GM23338 (cell line): ENCODE results near the gene LEFTY1. TPM values are rescaled to one million over a fixed set of nuclear protein-coding genes. Genes with fewer than 3 reads are reported as not detected.

Experiments
- ATAC-seq: fragments of 200-7000 bp; cut with Tn5 transposase; 3 replicates; pipeline ENCODE4 v1.9.1; 2020
- DNase-seq: peaks from one replicate; pipeline ENCODE4 v3.0.0-alpha.2; 2015; ENCODE audit warnings: low spot score
- H2AFZ ChIP-seq: fragments of 200-600 bp; sonication (generic); 2 replicates; pipeline ENCODE4 v1.8.0; 2016; ENCODE audit warnings: antibody characterized with exemption, mild to moderate bottlenecking, moderate library complexity
- H3F3A ChIP-seq: fragments of 200-600 bp; sonication (generic); replicated peaks from 2 replicates; pipeline ENCODE4 v1.8.0; 2017; ENCODE audit warnings: antibody characterized with exemption, mixed run types, low read depth
- H3K27ac ChIP-seq: fragments of 200-600 bp; sonication (generic); 2 replicates; pipeline ENCODE4 v1.6.1; 2016; ENCODE audit warnings: low read depth
- H3K27me3 ChIP-seq: fragments of 200-600 bp; sonication (generic); 2 replicates; pipeline ENCODE4 v1.8.0; 2016; ENCODE audit warnings: mild to moderate bottlenecking, mixed run types, moderate library complexity; ENCODE audit not compliant: insufficient read depth
- H3K36me3 ChIP-seq: fragments of 200-600 bp; sonication (generic); 2 replicates; pipeline ENCODE4 v1.8.0; 2016; ENCODE audit warnings: mild to moderate bottlenecking; ENCODE audit not compliant: insufficient read depth
- H3K4me1 ChIP-seq: fragments of 200-600 bp; sonication (generic); 2 replicates; pipeline ENCODE4 v1.8.0; 2016; ENCODE audit warnings: mild to moderate bottlenecking, moderate library complexity; ENCODE audit not compliant: insufficient read depth
- H3K4me2 ChIP-seq: fragments of 200-600 bp; sonication (generic); 2 replicates; pipeline ENCODE4 v1.7.1; 2017; ENCODE audit warnings: mixed run types
- H3K4me3 ChIP-seq: fragments of 200-600 bp; sonication (generic); 2 replicates; pipeline ENCODE4 v1.6.1; 2016; ENCODE audit warnings: mixed run types
- H3K79me2 ChIP-seq: fragments of 200-600 bp; sonication (generic); replicated peaks from 2 replicates; pipeline ENCODE4 v1.8.0; 2017; ENCODE audit warnings: mild to moderate bottlenecking; ENCODE audit not compliant: insufficient read depth
- H3K9me2 ChIP-seq: fragments of 200-600 bp; sonication (generic); 2 replicates; pipeline ENCODE4 v1.8.0; 2017; ENCODE audit not compliant: insufficient read depth
- H4K20me1 ChIP-seq: fragments of 200-600 bp; sonication (generic); replicated peaks from 2 replicates; pipeline ENCODE4 v1.8.0; 2017; ENCODE audit warnings: mild to moderate bottlenecking; ENCODE audit not compliant: insufficient read depth
- H3K27ac Mint-ChIP-seq: 2 replicates; pipeline ENCODE4 v1.8.0; 2020; ENCODE audit warnings: inconsistent platforms, mild to moderate bottlenecking, moderate library complexity, mixed read lengths
- H3K27me3 Mint-ChIP-seq: 3 replicates; pipeline ENCODE4 v1.8.0; 2022; ENCODE audit warnings: low read depth, mild to moderate bottlenecking, moderate library complexity, mixed read lengths, inconsistent platforms; ENCODE audit not compliant: insufficient read depth, poor library complexity
- H3K36me3 Mint-ChIP-seq: 3 replicates; pipeline ENCODE4 v1.8.0; 2021; ENCODE audit warnings: low read depth, mild to moderate bottlenecking, inconsistent platforms, moderate library complexity, mixed read lengths
- H3K4me1 Mint-ChIP-seq: 3 replicates; pipeline ENCODE4 v1.8.0; 2020; ENCODE audit warnings: mild to moderate bottlenecking, inconsistent platforms, mixed read lengths
- H3K4me3 Mint-ChIP-seq: 3 replicates; pipeline ENCODE4 v1.8.0; 2021; ENCODE audit warnings: moderate library complexity, mild to moderate bottlenecking, inconsistent platforms, mixed read lengths
- H3K9me3 Mint-ChIP-seq: 3 replicates; pipeline ENCODE4 v1.8.0; 2020; ENCODE audit warnings: moderate library complexity, mild to moderate bottlenecking, inconsistent platforms, mixed read lengths
- NANOG ChIP-seq: IDR thresholded peaks from 2 replicates; pipeline ENCODE4 v1.6.1; 2016; ENCODE audit warnings: antibody characterized with exemption, borderline replicate concordance
- POLR2AphosphoS5 ChIP-seq: IDR thresholded peaks from 2 replicates; pipeline ENCODE4 v1.6.1; 2016; ENCODE audit warnings: antibody characterized with exemption, low read depth
- STAT1 ChIP-seq: IDR thresholded peaks from one replicate; pipeline ENCODE4 v1.6.1; 2016; ENCODE audit warnings: antibody characterized with exemption; ENCODE audit not compliant: unreplicated experiment
- ZNF114 ChIP-seq: fragments of 250-450 bp; sonication (Bioruptor Pico); IDR thresholded peaks from 2 replicates; pipeline ENCODE4 v1.5.0; 2020; ENCODE audit warnings: mild to moderate bottlenecking, moderate library complexity
- ZNF331 ChIP-seq: fragments of 250-450 bp; sonication (Bioruptor Pico); IDR thresholded peaks from 2 replicates; pipeline ENCODE4 v1.5.0; 2020; ENCODE audit warnings: low read depth, mild to moderate bottlenecking, moderate library complexity
- ZNF462 ChIP-seq: fragments of 250-450 bp; sonication (Bioruptor Pico); IDR thresholded peaks from 2 replicates; pipeline ENCODE4 v1.5.0; 2020; ENCODE audit warnings: mild to moderate bottlenecking, moderate library complexity
- polyA plus RNA-seq: library from polyadenylated mRNA; unstranded; fragments of >200 nt; fragmentation: Nextera tagmentation; extraction: Ambion mirVana; gene quantifications from 2 replicates; pipeline ENCODE4 v1.2.1, GENCODE V29; 2016
- total RNA-seq: library from RNA; depleted of rRNA; stranded (reverse); fragments of >200 nt; shearing (Covaris generic); gene quantifications from 2 replicates; pipeline ENCODE4 v1.2.3, GENCODE V29; 2014
- TF ChIP-seq, protein P1 (sequence below): IDR thresholded peaks from 2 replicates; pipeline ENCODE4 v1.6.1; 2016; ENCODE audit warnings: antibody characterized with exemption

The LEFTY1 gene
- total and polyA plus RNA-seq, 2 experiments from 2014 or later = 27.5 to 65.4 TPM

DNA sequence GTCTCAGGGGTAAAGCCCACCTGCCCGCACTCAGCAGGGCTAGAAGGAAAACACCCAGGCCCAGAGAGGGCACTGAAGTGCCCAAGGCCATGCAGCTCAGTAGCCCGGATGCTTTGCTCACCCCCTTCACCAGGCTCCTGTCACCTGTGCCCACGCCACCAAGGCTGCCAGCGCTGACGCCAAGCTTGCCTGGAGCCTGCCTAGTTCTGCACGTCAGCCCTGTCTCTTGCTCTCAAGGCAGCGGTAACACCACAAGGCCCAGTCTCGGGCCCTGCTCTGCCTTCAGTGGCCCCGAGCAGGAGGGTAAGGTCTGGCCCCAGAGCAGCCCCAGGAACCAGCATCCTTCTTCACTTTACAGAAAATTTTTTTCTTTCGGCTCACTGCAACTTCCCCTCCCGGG lies 14.5 kb downstream of the LEFTY1 start (continued):
- TF ChIP-seq POLR2AphosphoS5 = no peak
- no peak for TF ChIP-seq ZNF462 (CRISPR knock-in tag)
- no peak for TF ChIP-seq ZNF331 (CRISPR knock-in tag)
- TF ChIP-seq, protein P1, sequence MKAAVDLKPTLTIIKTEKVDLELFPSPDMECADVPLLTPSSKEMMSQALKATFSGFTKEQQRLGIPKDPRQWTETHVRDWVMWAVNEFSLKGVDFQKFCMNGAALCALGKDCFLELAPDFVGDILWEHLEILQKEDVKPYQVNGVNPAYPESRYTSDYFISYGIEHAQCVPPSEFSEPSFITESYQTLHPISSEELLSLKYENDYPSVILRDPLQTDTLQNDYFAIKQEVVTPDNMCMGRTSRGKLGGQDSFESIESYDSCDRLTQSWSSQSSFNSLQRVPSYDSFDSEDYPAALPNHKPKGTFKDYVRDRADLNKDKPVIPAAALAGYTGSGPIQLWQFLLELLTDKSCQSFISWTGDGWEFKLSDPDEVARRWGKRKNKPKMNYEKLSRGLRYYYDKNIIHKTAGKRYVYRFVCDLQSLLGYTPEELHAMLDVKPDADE = no peak
- TF ChIP-seq NANOG = no peak

- TF ChIP-seq ZNF331 (CRISPR knock-in tag) (no peak), STAT1 (no peak), ZNF114 (CRISPR knock-in tag) (no peak)
- Histone ChIP-seq H2AFZ (no peak overlapping the region), H3K4me1 (peaks cover 9% of the 10 kb centered on the region; the same call in 1 of the 2 replicates), H3K79me2 (peaks cover 24% of the 10 kb centered on the region), H3F3A (0 out of 2 replicates have a peak, but pooled peaks cover 3% of the 10 kb centered on the region), H4K20me1 (peaks cover 19% of the 10 kb centered on the region), H3K36me3 (peaks cover 59% of the 10 kb centered on the region), H3K27me3 (no peaks in the 10 kb centered on the region), H3K27ac (peak overlapping the region; percentile 39; the same call in 1 of the 2 replicates), H3K4me2 (no peak overlapping the region), H3K9me2 (no peaks in the 10 kb centered on the region), H3K4me3 (no peak overlapping the region)
- peaks cover 69% of the 10 kb centered on the region for H3K36me3 Mint-ChIP-seq
- peak overlapping the region; percentile 58; the same call in 1 of the 2 replicates for H3K27ac Mint-ChIP-seq
- no peak overlapping the region for H3K4me3 Mint-ChIP-seq
- H3K4me1 Mint-ChIP-seq = peaks cover 29% of the 10 kb centered on the region
- DNase-seq (no peak), ATAC-seq (no peak)
- H3K9me3 Mint-ChIP-seq = no peaks in the 10 kb centered on the region
- peaks cover 20% of the 10 kb centered on the region for H3K27me3 Mint-ChIP-seq
These were observed 15.6 kb downstream of the LEFTY1 start for GRCh38 chr1:225873281-225873850.
